Left cardiac atrium (tissue), 4 donors: ENCODE results near the gene SGPL1. TPM values are rescaled to one million over a fixed set of nuclear protein-coding genes. Genes with fewer than 3 reads are reported as not detected.
"Not testable (repeated sequence)": the region's sequence is repeated elsewhere in the genome, so short reads cannot be mapped to it uniquely, and the experiment has no call there.

Source experiments
- ATAC-seq, 2 donors: fragments of 200-7000 bp; cut with Tn5 transposase; one replicate each; pipeline ENCODE4 v1.9.1; 2020; ENCODE audit warnings: mild to moderate bottlenecking in 2 of 2, moderate library complexity in 2 of 2
- DNase-seq: peaks from one replicate; pipeline ENCODE4 v3.0.0-alpha.2; 2020
- intact Hi-C, 2 donors: fragments of 100-400 bp; cut with DNase I; formaldehyde crosslinking; loops; one replicate each; pipeline versions ENCODE4 v1.14.1 to v1.15.1; 2022 to 2023
- total RNA-seq, 2 donors: library from RNA; stranded (reverse); fragmentation: NEBNext Ultra II Directional; extraction: Animal tissue kit (Norgen Biotek cat#: 25700); gene quantifications; one replicate each; pipeline ENCODE4 v1.2.1, GENCODE V29; 2021
- donor health status: DM: no; HTN: yes; CAD: no.
- donor health status: DM: no; HTN: yes; CAD: no; lungs with severe emphysema.
- donor health status: DM: yes; HTN: yes; CAD: no.
- donor health status: Dilated cardiomyopathy.

Gene SGPL1
- total RNA-seq, 2 donors from 2014 or later: 18.5 to 19.3 TPM

DNA sequence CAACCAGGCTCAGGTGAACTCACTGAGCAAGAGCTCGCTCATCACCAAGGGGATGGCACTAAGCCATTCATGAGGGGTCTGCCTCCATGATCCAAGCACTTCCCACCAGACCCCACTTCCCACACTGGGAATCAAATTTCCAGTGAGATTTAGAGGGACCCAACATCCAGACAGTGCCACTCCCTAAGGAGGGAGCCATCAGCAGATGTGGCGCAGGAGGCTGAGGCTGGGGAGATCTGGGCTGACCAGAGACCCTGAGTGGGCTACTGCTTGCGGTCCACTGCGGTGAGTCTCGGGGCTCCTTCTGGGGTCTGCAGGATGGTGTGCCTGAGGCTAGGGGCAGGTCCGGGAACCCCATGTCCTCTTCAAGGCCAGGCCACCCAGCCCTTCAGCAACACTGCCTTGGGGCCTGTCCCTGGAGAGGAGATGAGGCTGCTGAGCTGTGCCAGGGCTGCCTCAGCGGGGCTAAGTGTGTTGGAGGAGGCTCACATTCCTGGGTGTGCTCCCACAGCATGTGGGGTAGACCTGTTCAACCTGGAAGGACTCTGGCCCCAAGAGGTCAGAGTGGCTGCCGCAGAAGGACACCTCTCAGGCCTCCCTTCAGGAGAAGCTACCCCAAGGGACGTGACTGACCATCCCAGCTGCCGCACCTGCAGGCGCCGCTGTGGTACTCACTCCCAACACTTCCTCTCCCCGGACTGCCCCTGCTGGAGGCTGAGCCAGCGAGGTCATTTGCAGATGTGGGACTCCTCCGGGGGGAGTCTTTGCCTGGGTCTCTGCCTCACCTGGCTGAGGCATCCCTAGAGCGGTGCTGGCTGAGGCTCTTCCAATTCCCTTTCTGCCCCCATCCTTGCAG lies 95.0 kb downstream of the SGPL1 start:
- no peak for ATAC-seq
- intact Hi-C loops: no loop called here
- peak; percentile 11 for DNase-seq

DNA sequence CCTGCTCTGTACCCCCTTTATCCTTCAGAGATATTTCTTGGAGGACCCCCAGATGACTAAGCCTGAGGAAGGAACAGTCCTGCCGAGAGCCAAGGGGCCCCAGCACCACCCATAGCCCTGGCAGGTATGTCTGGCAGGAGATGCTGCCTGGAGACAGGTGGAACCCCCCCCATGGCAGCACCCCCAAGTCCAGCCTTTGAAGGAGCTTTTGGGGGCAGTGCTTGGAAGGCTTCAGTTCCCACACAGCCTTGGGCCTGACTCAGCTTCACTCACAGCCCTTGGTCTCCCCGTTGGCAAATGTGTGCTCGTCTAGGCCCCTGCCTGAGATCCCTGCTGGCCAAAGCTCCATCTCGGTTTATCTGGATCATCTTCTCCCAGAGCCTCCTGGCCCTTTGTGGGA lies 95.6 kb downstream of the SGPL1 start:
- intact Hi-C loops: no loop called here
- DNase-seq (no peak), ATAC-seq (no peak)

DNA sequence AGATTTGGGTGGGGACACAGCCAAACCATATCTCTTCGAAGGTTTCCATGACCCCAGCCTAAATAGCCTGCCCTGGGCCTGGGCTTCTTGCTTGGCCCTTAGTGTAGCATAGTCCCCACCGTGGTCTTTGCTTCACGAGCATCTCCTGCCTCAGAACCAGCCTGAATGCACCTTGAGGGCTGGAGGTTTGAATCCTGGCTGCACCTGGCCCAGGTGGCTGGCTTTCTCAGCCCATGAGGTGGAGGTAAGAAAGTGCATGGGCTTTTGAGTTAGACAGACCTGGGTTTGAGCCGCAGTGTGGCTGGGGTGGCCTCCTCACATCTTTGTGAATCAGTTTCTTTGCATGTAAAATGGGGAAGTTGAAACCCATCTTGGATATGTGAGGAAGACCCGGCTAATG lies 96.8 kb downstream of the SGPL1 start:
- intact Hi-C loops: no loop called here
- ATAC-seq (no peak), DNase-seq (no peak)

DNA sequence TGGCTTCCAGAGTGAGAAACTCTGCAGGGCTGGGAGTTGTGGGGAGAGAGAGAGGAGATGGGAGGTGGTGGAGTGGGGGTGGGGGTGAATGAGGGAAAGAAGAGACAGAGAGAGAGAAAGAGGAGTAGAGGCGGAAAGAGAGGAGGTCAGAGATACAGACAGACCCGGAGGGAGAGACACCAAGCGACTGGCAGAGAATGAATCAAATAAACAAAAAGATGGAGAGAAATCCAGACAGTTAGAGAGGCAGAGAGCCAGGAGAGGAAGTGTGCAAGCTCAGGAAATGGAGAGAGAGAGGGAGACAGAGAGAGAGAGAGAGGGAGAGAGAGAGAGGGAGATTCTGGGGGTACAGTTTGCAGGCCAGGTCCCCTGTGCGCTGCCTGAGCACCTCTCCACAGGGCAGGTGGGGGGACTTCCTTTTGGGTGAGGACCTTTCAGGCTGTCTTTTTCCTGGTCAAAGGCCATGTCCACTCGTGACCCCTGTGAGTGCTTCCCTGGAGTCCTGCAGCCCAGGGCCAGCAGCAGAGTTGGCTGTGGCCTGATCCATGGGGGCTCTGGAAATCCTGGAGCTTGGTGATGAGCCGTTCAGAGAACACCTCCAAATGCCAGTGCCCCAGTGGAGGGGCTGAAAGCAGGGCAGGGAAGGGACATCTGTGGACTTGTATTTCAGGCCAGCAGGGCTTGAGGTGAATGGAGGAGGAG lies 97.6 kb downstream of the SGPL1 start:
- DNase-seq (peak; percentile 11), ATAC-seq (no peak)
- intact Hi-C loops: no loop called here

DNA sequence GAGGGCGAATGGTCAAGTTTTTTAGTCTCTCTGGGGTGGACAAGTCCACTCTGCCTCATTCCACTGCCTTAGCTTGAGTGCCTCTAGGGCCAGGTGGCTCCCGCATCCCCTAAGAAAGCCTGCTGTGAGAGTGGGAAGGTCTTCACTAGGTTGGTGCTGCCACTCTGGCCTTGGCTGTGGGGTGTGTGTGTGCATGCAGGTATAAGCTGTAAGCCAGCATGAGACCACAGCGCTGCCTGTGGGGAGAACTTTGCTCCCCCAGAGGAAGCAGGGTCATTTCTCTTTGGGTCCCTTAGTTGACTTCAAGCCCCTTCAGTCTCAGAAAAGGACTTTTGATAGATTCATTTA lies 98.1 kb downstream of the SGPL1 start:
- ATAC-seq (no peak), DNase-seq (peak; percentile 5)
- intact Hi-C loops: no loop called here

DNA sequence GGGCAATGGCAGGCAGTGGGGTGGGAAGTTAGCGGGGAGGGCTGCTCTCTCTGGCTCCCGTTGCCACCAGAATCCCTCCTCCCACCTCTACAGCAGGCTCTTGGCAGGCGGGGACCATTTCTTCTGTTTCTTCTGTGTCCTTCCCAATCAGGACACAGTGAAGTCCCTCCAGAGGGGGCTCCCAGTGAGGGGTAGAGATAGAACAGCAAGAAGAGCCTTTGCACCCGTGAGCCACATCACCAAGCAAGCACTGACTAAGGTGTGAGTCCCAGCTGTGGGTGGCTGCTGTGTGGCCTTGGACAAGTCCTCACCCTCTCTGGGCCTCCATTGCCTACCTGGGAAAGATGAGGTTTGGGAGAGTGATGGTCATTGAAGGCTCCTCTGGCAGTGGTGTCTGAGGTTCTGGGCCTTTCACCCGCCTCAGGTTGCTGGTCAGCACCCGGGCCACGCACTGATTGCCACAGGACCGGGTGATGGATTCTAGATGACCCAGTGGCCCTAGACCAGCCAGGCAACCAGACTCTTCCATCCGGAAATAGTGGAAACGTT lies 98.6 kb downstream of the SGPL1 start:
- intact Hi-C loops: no loop called here
- ATAC-seq (no peak), DNase-seq (peak; percentile 4)

DNA sequence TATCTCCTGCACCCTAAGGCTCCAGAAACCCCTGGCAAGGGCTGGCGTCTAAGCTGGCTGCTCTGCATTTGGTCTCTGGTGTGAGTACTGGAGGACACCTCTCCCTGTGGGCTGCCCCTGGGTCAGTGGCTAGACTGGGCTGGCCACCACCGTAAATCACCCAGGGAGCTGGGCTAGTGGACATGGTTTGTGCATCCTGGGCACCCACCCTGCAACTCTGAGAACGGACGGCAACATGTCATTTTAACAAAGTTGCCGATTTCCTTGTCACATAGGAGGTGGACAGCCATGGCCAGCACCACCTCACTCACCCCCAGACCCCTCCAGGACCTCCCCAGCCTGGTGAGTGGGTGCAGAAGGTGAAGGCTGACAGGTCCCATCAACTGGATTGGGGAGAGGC lies 99.5 kb downstream of the SGPL1 start:
- ATAC-seq (no peak), DNase-seq (peak; percentile 11)
- intact Hi-C loops: no loop called here

DNA sequence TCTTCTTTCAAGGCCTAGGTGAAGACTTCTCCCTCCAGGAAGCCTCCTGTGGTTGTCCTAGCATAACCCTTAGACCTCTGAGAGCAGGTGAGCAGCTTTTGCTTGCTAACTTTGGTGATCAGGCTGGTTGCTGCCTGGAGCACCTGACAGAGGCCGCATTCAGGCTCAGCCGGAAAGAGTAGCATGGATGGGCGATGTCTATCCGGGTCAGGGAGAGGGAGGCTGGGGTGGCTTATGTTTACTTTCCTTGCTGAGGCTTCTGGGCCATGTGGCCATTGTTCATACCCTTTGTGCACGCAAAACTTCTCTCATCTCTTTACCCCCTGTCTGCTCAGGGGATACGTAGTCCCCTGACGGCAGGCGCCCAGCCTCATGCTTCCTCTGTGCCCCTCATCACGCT lies 100.1 kb downstream of the SGPL1 start:
- peak; percentile 3 for DNase-seq
- ATAC-seq: no peak
- intact Hi-C loops: no loop called here

DNA sequence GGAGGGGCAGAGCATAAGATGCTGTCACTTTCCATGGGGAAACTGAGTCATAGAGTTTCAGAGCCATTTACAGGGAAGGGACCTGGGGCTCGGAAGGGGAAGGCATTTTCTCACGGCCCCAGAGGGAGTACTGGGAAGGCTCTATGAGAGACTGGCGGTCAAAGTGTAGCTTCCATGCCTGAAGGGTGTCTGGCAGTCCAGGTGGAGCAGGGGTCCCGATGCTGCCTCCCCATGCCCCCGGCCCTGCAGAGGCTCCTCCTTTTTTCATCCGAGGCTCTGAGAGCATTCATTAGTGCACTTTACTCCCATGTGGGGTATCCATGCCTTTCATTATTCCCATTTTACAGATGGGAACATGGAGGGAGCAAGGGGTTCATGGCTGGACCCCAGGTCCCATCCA lies 100.5 kb downstream of the SGPL1 start:
- DNase-seq: no peak
- intact Hi-C loops: no loop called here
- ATAC-seq: no peak

DNA sequence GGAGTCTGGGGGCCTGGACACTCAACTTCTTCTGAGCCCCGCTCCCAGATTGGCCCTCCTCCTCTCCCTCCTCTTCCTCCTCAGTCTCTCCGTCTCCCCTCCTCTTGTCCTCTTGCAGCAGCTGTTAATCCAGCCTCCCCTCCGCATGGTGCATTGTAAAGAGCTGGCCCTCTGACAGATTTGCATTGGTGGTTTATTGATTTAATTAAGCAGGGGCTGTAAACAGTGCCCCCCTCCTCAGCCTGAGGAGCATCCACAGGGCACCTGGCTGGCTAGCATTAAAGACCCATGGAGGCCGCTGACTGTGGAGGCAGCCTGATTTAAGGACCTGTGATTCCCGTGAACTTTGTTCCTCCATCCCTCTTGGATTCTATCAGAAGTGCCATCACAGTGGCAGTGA lies 101.5 kb downstream of the SGPL1 start:
- no peak for DNase-seq
- no peak for ATAC-seq

DNA sequence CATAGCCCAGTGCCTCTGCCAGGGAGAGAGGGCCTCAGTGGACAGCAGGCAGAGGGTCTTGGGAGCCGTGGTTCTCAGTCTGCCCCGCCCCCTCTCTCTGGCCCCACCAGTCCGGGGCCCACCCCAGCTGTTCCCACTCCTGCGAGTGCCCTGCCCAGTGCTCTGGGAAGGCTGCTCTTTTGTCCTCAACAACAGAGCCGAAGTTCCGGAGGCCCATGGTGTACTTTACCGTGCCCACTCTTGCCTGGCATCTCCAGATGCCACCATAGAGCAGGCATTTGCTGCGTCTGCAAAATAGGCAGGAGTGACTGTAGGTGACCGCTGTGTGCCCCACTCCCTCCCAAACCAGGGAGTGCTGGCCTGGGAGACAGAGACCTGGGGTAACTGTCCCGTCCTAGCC lies 101.9 kb downstream of the SGPL1 start:
- ATAC-seq: no peak
- intact Hi-C loops: no loop called here
- no peak for DNase-seq

More for the DNA sequence above, 101.5 kb downstream of the SGPL1 start:
- intact Hi-C loops: no loop called here

DNA sequence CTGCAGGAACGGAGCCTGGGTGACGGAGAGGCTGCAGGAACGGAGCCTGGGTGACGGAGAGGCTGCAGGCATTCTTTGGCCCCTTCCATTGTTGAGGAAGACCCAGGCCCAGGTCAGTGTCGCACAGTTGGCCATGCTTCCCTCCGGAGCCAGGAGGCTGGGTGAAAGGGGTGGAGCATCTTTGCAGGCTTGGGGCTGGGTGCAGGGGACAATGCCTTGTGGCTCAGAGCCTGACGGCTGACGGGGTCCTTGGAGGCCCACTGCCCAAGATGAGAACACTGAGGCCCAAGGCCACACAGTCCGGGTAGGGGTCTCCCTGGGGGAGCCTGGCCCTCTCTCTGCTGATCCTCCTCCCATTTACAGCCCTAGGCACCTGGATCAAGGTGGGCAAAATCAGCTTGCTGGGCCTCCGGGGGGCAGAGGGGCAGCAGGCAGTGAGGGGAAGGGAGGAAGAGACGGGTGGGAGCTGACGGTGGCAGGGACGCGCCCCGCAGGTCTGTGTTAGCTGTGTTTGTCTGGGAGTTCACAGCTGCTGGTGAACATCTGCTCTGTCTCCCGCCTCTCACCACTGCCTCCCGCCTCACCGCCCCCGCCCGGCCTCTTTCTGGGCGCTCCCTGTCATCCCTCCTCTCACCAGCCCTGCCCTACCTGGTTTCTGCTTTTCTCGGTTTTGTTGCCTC lies 103.2 kb downstream of the SGPL1 start:
- intact Hi-C loops: no loop called here
- ATAC-seq (peak in 1 of 2 donors; percentile 34), DNase-seq (no peak)

DNA sequence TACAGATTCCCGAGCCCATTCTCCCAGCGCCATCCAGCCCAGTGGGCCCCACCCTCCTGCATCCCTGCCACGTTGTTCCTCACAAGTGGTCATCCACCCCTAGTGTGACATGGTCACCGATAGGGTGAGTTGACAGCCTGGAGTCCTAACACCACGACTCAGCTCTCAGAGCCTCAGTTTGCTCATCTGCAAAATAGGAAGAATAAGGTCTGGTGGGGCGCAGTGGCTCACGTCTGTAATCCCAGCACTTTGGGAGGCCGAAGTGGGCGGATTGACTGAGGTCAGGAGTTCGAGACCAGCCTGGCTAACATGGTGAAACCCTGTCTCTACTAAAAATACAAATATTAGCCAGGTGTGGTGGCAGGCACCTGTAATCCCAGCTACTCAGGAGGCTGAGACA lies 104.2 kb downstream of the SGPL1 start:
- intact Hi-C loops: loop anchor here in 1 of 2 donors (10.0 kb wide), 1 partner anchor 145 kb away; no protein-coding TSS in a partner anchor
- not testable (repeated sequence) for ATAC-seq, DNase-seq

DNA sequence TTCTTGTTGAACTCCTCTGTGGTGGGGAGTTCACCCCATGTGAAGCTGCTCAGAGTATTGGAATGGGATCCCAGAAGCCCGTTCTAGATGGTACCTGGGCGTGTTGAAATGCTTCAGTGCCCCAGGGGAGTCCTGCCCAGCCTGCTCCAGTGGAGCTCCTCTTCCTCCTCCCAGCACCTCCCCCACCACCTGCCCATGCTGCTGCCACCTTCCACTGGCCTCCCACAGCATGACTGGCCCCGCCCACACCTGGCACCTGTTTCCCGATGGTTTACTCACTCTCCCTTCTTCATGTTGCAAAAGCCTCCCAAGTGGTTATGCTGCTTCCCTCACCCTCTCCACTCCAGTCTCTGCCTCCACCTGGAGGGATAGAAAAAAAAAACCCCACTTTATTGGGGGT lies 104.8 kb downstream of the SGPL1 start:
- intact Hi-C loops: loop anchor here in 1 of 2 donors (10.0 kb wide), 1 partner anchor 144 kb away; no protein-coding TSS in a partner anchor
- ATAC-seq (no peak), DNase-seq (no peak)

DNA sequence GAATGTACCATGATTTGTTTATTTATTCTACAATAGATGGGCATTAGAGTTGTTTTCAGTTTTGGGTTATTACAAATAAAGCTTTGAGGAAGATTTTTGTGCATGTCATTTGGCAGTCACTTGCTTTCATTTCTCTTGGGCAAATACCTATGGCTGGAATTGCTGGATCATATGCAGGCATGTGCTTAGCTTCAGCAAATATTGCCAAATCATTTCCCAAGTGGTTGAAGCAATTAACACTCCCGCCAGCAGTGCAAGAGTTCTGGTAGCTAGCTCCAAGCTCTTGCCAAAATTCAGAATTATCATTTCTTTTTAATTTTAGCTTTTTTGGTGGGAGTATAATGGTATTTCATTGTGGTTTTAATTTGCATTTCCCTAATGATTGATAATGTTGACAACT lies 105.5 kb downstream of the SGPL1 start:
- DNase-seq: no peak
- no peak for ATAC-seq
- intact Hi-C loops: loop anchor here in 1 of 2 donors (10.0 kb wide), 1 partner anchor 144 kb away; no protein-coding TSS in a partner anchor

DNA sequence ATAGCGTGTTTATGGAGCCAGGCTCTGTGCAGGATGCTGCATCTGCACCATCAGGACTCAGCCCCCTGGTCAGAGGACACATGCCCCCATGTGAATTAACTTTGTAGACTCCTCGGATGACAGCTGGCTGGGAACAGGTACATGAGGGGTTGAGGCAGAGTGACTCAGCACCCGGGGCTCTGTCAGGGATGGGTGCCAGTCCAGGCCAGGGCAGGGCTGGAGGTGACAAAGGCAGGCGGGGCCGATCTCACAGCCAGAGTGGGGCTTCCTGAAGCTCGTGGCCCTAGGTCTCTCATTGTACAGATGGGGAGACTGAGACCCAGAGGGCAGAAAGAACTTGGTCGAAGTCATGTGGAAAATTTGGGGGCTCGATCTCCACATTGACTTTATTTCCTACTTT lies 107.9 kb downstream of the SGPL1 start:
- intact Hi-C loops: loop anchor here in 1 of 2 donors (2.0 to 10.0 kb wide), 2 partner anchors 141 to 285 kb away; no protein-coding TSS in a partner anchor
- ATAC-seq (peak in 1 of 2 donors; percentile 29), DNase-seq (no peak)

DNA sequence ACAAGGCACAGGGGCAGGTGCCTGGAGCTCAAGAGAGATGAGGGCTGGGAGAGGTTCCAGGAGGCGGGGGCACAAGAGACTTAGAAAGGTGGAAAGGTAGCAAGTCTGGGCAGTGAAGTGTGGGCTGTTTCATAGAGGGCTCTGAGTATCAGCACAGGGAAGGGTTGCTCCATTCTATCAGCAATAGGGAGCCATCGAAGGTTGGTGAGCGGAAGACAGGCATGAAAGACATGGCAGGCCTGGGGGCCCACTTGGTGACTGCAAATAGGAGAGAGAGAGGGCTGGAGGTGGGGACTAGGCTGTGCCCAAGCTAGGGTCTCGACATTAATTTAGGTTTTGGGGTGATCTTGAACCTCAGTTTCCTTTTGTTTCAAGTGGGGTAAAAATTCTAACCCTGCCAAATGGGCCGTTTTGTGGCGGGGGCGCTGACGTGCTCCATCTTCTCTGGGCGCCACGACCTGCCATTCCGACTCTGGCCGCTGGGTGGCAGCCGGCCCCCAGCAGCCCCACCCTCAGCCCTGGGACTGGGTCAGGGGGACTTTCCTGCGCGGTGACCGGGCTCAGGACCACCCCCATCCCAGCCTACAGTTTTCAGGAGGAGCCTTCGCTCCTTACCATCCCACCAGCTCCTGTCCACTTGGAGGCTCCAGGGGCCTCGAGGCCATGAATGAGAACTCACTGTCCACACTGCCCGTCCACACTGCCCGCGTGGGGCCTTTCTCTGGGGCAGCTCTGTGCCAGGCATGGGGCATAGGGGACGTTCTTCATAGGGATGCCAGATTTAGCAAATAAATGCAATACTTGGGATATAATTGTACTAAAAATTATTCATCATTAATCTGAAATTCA lies 109.9 kb downstream of the SGPL1 start:
- ATAC-seq (peak; percentile 80 to 83), DNase-seq (peak; percentile 54)
- intact Hi-C loops: loop anchor here (2.0 to 10.0 kb wide), 5 partner anchors 139 to 362 kb away; no protein-coding TSS in a partner anchor

DNA sequence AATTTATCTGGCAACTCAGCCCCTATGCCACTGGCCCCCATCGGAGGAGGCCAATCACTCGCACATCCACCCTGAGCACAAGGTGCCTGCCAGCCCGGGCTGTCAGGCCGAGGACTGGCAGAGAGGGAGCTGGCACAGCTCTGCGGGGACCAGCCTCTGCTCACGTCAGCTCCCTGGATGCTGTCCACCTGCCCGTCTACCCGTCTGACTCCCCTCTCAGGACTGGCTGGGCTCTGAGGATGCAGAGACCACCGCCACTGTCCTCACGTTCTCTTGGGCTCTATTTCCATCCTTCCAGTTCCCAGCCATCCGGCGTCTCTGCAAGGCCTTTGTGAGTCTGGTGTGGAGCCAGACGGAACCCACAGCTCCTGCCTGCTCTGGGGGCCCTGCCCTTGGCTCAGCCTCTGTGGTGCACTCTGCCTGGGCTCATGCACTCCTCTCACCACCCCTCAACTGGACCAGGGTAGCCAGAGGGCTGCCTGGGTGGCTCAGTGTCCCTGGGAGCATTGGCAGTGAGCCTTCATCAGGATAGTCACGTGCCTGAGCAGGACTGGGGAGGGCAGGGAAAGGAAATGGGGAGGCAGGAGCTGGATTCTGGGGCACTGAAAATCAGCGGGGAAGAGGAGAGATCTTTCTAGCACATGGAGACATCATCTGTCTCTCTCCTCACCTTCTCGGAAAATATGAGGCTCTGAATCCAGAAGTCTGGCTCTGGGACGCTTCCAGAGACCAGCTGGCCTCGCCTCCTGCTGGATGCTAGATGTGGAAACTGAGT lies 110.7 kb downstream of the SGPL1 start:
- peak; percentile 78 to 79 for ATAC-seq
- peak; percentile 37 for DNase-seq
- intact Hi-C loops: loop anchor here (2.0 to 10.0 kb wide), 4 partner anchors 138 to 361 kb away; no protein-coding TSS in a partner anchor
